Uterus (tissue), 4 donors: ENCODE results near the gene ACAP3. TPM values are rescaled to one million over a fixed set of nuclear protein-coding genes. Genes with fewer than 3 reads are reported as not detected.

Source experiments
- DNase-seq, 2 donors: peaks; one replicate each; pipeline ENCODE4 v3.0.0-alpha.2; 2019 to 2020
- H3K27ac ChIP-seq, 2 donors: fragments of 200-600 bp; sonication (generic); 1 replicate in 1 of 2; 2 replicates in 1 of 2; pipeline ENCODE4 v1.5.1; 2016 to 2018
- H3K27me3 ChIP-seq, 2 donors: fragments of 200-600 bp; sonication (generic); one replicate each; pipeline ENCODE4 v1.5.1; 2018 to 2019; ENCODE audit warnings: control low read depth in 1 of 2
- H3K36me3 ChIP-seq, 2 donors: fragments of 200-600 bp; sonication (generic); one replicate each; pipeline ENCODE4 v1.5.1; 2019; ENCODE audit warnings: control low read depth in 1 of 2
- H3K4me1 ChIP-seq, 2 donors: fragments of 200-600 bp; sonication (generic); one replicate each; pipeline ENCODE4 v1.5.1; 2018 to 2019; ENCODE audit warnings: control low read depth in 1 of 2
- H3K4me3 ChIP-seq, 2 donors: fragments of 200-600 bp; sonication (generic); 1 replicate in 1 of 2; 2 replicates in 1 of 2; pipeline ENCODE4 v1.5.1; 2018 to 2019; ENCODE audit warnings: mild to moderate bottlenecking in 1 of 2
- H3K9me3 ChIP-seq, 2 donors: fragments of 200-600 bp; sonication (generic); one replicate each; pipeline ENCODE4 v1.5.1; 2019; ENCODE audit warnings: control low read depth in 1 of 2
- POLR2A ChIP-seq, 2 donors: fragments of 450-650 bp; IDR thresholded peaks; one replicate each; pipeline ENCODE4 v1.6.1; 2016; ENCODE audit warnings: antibody characterized with exemption in 2 of 2, mild to moderate bottlenecking in 1 of 2, moderate library complexity in 1 of 2
- intact Hi-C: fragments of 100-400 bp; cut with DNase I; formaldehyde crosslinking; loops from one replicate; pipeline ENCODE4 v1.15.1; 2023; ENCODE audit warnings: low total_unique reads
- total RNA-seq, 4 donors: library from RNA; depleted of rRNA in 3 of 4; stranded (reverse); fragments of >200 nt in 3 of 4; gene quantifications; one replicate each; pipeline versions ENCODE4 v1.1.0 to v1.2.4, GENCODE V29; 2014 to 2023
- TF ChIP-seq, protein P1 (sequence below), 4 experiments: fragments of 200-600 bp in 2 of 4; fragments of 450-650 bp in 2 of 4; sonication (generic) in 2 of 4; IDR thresholded peaks; one replicate each; pipeline ENCODE4 v1.5.1; 2016 to 2019; ENCODE audit warnings: antibody characterized with exemption in 4 of 4, mild to moderate bottlenecking in 2 of 4, moderate library complexity in 1 of 4
- donor health status: DM: yes; HTN: yes; CAD: no.

ACAP3 gene
- total RNA-seq, 4 donors from 2014 or later = 11.2 to 98.5 (median 44.0) TPM

DNA sequence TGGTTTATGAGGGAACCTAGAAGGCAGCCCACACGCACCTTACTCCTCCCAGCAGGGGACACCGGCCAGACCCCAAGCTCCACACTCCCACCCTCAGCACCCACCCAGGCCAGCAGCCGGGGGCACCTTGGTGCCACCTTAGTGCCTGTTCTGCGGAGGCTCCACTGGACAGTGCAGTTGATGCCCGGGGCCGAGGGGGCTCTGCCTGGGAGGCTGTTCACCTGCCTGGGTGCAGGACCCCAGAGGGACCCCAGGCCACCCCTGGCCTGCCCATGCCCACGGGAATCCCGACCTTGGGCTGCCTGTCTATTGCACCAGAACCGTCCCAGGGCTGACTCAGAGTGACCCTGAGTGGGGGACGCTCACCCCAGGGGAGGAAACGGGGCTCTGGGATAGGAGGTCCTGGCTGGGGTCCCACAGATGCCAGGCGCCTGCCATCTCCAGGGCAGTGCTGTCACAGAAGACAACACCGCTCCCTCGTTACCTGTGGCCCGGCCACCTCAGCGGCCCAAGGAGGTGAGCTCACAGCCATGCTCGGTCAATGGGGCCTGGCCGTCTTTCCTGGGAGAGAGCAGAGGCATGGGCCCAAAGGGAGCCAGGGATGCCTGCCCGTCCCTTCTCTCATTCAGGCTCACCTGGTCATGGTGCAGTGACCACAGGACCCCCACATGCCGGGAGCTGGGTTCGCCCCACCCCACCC is 26.8 kb downstream of the ACAP3 start:
- H3K27me3 ChIP-seq = no peaks in the 10 kb centered on the region
- H3K36me3 ChIP-seq = no peaks in the 10 kb centered on the region
- H3K27ac ChIP-seq = no peak overlapping the region
- H3K4me3 ChIP-seq = no peak overlapping the region
- no peak for DNase-seq
- H3K9me3 ChIP-seq = no peaks in the 10 kb centered on the region
- intact Hi-C loops = no loop called here
- TF ChIP-seq, protein P1, sequence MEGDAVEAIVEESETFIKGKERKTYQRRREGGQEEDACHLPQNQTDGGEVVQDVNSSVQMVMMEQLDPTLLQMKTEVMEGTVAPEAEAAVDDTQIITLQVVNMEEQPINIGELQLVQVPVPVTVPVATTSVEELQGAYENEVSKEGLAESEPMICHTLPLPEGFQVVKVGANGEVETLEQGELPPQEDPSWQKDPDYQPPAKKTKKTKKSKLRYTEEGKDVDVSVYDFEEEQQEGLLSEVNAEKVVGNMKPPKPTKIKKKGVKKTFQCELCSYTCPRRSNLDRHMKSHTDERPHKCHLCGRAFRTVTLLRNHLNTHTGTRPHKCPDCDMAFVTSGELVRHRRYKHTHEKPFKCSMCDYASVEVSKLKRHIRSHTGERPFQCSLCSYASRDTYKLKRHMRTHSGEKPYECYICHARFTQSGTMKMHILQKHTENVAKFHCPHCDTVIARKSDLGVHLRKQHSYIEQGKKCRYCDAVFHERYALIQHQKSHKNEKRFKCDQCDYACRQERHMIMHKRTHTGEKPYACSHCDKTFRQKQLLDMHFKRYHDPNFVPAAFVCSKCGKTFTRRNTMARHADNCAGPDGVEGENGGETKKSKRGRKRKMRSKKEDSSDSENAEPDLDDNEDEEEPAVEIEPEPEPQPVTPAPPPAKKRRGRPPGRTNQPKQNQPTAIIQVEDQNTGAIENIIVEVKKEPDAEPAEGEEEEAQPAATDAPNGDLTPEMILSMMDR (IDR thresholded peaks at IDR 0.05) = no peak
- no peak for TF ChIP-seq POLR2A (IDR thresholded peaks at IDR 0.05)
- H3K4me1 ChIP-seq = no peaks in the 10 kb centered on the region

DNA sequence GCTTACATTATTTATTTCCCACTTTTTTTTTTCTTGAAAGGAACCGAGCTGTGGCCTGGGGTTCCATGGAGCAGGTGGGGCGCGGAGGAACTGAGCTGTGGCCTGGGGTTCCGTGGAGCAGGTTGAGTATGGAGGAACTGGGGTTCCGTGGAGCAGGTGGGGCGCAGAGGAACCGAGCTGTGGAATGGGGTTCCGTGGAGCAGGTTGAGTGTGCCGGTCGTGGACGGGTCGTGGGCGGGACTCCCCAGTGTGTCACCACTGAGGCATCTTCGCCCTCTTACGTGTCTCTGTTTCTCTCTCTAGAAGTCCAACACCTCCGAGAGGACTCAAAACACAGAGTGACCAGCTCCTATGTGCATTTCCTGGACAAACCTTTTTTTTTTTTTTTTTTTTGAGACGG is 28.7 kb downstream of the ACAP3 start:
- Histone ChIP-seq H3K4me3 (no peak overlapping the region), H3K9me3 (no peaks in the 10 kb centered on the region), H3K36me3 (no peaks in the 10 kb centered on the region), H3K27ac (no peak overlapping the region), H3K27me3 (no peaks in the 10 kb centered on the region), H3K4me1 (peaks cover 0 to 5% of the 10 kb centered on the region in 2 donors)
- DNase-seq = no peak
- TF ChIP-seq, protein P1 (IDR thresholded peaks at IDR 0.05) = no peak
- no peak for TF ChIP-seq POLR2A (IDR thresholded peaks at IDR 0.05)
- intact Hi-C loops = no loop called here

DNA sequence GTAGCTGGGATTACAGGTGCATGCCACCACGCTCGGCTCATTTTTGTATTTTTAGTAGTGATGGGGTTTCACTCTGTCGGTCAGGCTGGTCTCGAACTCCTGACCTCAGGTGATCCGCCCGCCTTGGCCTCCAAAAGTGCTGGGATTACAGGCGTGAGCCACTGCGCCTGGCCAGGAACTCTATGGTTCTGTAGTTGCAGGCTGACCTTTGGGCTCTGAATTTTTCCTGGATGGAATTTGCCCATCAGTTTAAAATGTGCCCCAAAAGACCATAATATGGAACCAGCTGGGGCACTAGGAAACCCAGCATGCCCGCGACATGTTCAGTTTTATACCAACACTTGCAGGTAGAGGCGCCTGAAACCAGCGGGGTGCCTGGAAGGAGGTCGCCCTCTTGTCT is 29.1 kb downstream of the ACAP3 start:
- Histone ChIP-seq H3K9me3 (no peaks in the 10 kb centered on the region), H3K27me3 (no peaks in the 10 kb centered on the region), H3K4me1 (peaks cover 0 to 5% of the 10 kb centered on the region in 2 donors), H3K4me3 (no peak overlapping the region), H3K36me3 (no peaks in the 10 kb centered on the region), H3K27ac (no peak overlapping the region)
- intact Hi-C loops = no loop called here
- TF ChIP-seq POLR2A (IDR thresholded peaks at IDR 0.05) = no peak
- TF ChIP-seq, protein P1 (IDR thresholded peaks at IDR 0.05) = no peak
- DNase-seq = no peak

DNA sequence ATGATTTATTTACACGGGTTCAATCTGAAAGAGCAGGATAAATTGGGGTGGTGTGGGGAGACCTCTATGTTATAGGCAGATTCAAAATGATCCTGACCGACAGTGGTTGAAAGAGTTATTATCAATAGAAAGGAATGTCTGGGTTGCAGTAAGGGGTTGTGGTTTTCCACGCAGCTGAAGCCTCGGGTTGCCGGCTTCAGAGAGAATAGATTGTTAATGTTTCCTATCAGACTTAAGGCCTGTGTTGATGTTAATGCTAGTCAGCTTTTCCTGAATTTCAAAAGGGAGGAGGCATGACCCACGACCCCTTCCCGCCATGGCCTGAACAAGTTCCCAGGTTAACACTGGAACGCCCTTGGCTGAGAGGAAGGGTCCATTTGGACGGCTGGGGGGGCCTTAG is 31.9 kb downstream of the ACAP3 start:
- H3K36me3 ChIP-seq = no peaks in the 10 kb centered on the region
- H3K27me3 ChIP-seq = no peaks in the 10 kb centered on the region
- no peak overlapping the region for H3K27ac ChIP-seq
- DNase-seq = no peak
- H3K4me1 ChIP-seq = peaks cover 6 to 19% of the 10 kb centered on the region in 2 donors
- intact Hi-C loops = no loop called here
- TF ChIP-seq, protein P1 (IDR thresholded peaks at IDR 0.05) = no peak
- no peak for TF ChIP-seq POLR2A (IDR thresholded peaks at IDR 0.05)
- no peaks in the 10 kb centered on the region for H3K9me3 ChIP-seq
- H3K4me3 ChIP-seq = no peak overlapping the region

DNA sequence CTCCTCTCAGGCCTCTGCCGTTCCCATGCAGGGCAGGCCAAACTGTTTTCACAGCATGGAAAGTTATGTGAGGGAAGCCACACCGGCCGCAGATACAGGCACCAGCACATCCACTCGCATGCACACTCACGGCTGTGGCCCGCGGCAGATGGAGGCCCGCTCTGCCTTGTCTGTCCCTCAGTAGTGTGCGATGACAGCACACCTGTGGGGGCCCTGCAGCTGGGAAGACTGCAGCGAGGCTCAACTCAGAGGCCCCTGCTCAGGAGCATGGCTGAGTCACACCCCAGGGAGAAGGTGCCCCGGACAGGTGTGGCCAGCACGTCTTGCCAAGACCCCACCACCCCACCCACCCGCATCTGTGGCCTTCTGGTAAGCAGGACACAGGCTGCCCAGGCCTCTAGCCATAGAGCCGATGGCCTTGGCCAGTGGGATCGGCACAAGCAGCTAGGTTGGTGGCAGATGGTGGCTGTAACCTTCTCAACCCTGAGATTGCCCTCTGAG is 32.7 kb downstream of the ACAP3 start:
- Histone ChIP-seq H3K4me1 (peaks cover 12 to 22% of the 10 kb centered on the region in 2 donors), H3K27ac (no peak overlapping the region), H3K36me3 (no peaks in the 10 kb centered on the region), H3K27me3 (no peaks in the 10 kb centered on the region), H3K9me3 (no peaks in the 10 kb centered on the region), H3K4me3 (no peak overlapping the region)
- DNase-seq = no peak
- intact Hi-C loops = no loop called here
- TF ChIP-seq POLR2A (IDR thresholded peaks at IDR 0.05) = no peak
- TF ChIP-seq, protein P1 (IDR thresholded peaks at IDR 0.05) = no peak
